ENCODE measurements around the gene ZP1. TPM values are rescaled to one million over a fixed set of nuclear protein-coding genes. Genes with fewer than 3 reads are reported as not detected.
A peak's percentile ranks its signal among the peaks of the same experiment; 100 is the strongest.

ZP1 gene
- total RNA-seq, 1 donor from 2014 or later = not detected

- no peak overlapping the region for H3K4me3 ChIP-seq
- no peak overlapping the region for H3K27ac ChIP-seq (replicated peaks)
- H3K27me3 ChIP-seq (ENCODE audit: low read depth) = peaks cover 28% of the 10 kb centered on the region
- intact Hi-C loops (cut with micrococcal nuclease) = no loop called here
- no peaks in the 10 kb centered on the region for H3K9me3 ChIP-seq (replicated peaks)
- DNase-seq = no peak
- no peak for TF ChIP-seq CTCF (IDR thresholded peaks at IDR 0.05; ENCODE audit: borderline replicate concordance)
- peaks cover 39% of the 10 kb centered on the region for H3K36me3 ChIP-seq
- peaks cover 49% of the 10 kb centered on the region for H3K4me1 ChIP-seq
These were observed 55.6 kb downstream of the ZP1 start for GRCh38 chr11:60922906-60923305.

DNA sequence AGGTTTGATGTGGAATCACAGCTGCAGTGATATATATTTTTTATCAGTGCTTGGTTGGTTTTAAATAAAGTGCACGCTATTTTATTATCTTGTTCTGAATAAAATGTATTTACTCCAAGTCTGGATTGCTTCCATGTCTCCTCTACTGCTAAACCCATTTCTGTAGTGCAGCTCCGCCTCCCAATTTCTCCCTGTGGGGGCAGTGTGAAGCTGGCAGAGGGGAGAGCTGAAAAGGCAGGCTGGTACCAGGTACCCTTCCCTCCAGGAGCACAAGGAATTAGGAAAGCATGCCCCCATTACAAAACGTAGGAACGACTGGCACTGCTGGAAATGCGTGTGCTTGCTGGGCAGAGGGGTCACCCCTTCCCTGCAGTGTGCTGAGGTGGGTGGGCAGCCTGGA, 56.0 kb downstream of the ZP1 start:
- no peaks in the 10 kb centered on the region for H3K9me3 ChIP-seq (replicated peaks)
- peaks cover 39% of the 10 kb centered on the region for H3K36me3 ChIP-seq
- no peak for TF ChIP-seq CTCF (IDR thresholded peaks at IDR 0.05; ENCODE audit: borderline replicate concordance)
- DNase-seq = no peak
- no peak overlapping the region for H3K4me3 ChIP-seq
- intact Hi-C loops (cut with micrococcal nuclease) = no loop called here
- H3K27ac ChIP-seq (replicated peaks) = no peak overlapping the region
- peaks cover 45% of the 10 kb centered on the region for H3K4me1 ChIP-seq
- peaks cover 28% of the 10 kb centered on the region for H3K27me3 ChIP-seq (ENCODE audit: low read depth)

- DNase-seq = no peak
- H3K36me3 ChIP-seq = peaks cover 39% of the 10 kb centered on the region
- peak overlapping the region; percentile 78 for H3K4me3 ChIP-seq
- H3K4me1 ChIP-seq = peaks cover 40% of the 10 kb centered on the region
- H3K9me3 ChIP-seq (replicated peaks) = no peaks in the 10 kb centered on the region
- TF ChIP-seq CTCF (IDR thresholded peaks at IDR 0.05; ENCODE audit: borderline replicate concordance) = no peak
- no peak overlapping the region for H3K27ac ChIP-seq (replicated peaks)
- H3K27me3 ChIP-seq (ENCODE audit: low read depth) = peaks cover 28% of the 10 kb centered on the region
- intact Hi-C loops (cut with micrococcal nuclease) = no loop called here
These were observed 56.4 kb downstream of the ZP1 start for GRCh38 chr11:60923800-60924109.

GRCh38 chr11:60924110-60924905, 57.0 kb downstream of the ZP1 start, which contains the start of gene TMEM132A:
TSS of gene TMEM132A (plus strand) at chr11:60924460. CDS start at chr11:60924634, 174 bp downstream.
- H3K36me3 ChIP-seq = peaks cover 39% of the 10 kb centered on the region
- TF ChIP-seq CTCF (IDR thresholded peaks at IDR 0.05; ENCODE audit: borderline replicate concordance) = no peak
- peaks cover 28% of the 10 kb centered on the region for H3K27me3 ChIP-seq (ENCODE audit: low read depth)
- no peaks in the 10 kb centered on the region for H3K9me3 ChIP-seq (replicated peaks)
- H3K27ac ChIP-seq (replicated peaks) = peak within 1 kb of the TSS; percentile 54
- DNase-seq = peak; percentile 74
- peak within 1 kb of the TSS; percentile 78 for H3K4me3 ChIP-seq
- H3K4me1 ChIP-seq = peaks cover 35% of the 10 kb centered on the region
- intact Hi-C loops (cut with micrococcal nuclease) = no loop called here

Other genes with a start within 250 kb of the ZP1 start
- not detected for gene MS4A8, start 167.9 kb upstream of the ZP1 start, total RNA-seq
- gene MS4A18, start 142.8 kb upstream of the ZP1 start, total RNA-seq = not detected
- not detected for gene MS4A15, start 110.7 kb upstream of the ZP1 start, total RNA-seq
- not detected for gene MS4A10, start 82.2 kb upstream of the ZP1 start, total RNA-seq
- 9.3 TPM for gene CCDC86, start 25.4 kb upstream of the ZP1 start, total RNA-seq
- gene PTGDR2, start 11.6 kb upstream of the ZP1 start, total RNA-seq = 2.3 TPM
- 36.5 TPM for gene PRPF19, start 39.0 kb downstream of the ZP1 start, total RNA-seq
- 86.7 TPM for gene TMEM109, start 46.6 kb downstream of the ZP1 start, total RNA-seq
- 6.4 TPM for gene TMEM132A, start 56.9 kb downstream of the ZP1 start, total RNA-seq
- 15.4 TPM for gene SLC15A3, start 84.6 kb downstream of the ZP1 start, total RNA-seq
- 0.47 TPM for gene CD6, start 104.1 kb downstream of the ZP1 start, total RNA-seq
- gene CD5, start 234.9 kb downstream of the ZP1 start, total RNA-seq = 0.30 TPM

Data from left ventricle myocardium inferior (tissue), 1 donor.